ENCODE measurements around the gene NCL.

Gene NCL

GRCh38 chr2:231470246-231470900 lies 6.1 kb upstream of the NCL start:
- DNase-seq (ENCODE audit: low read depth, low spot score), result no peak
- in situ Hi-C loops (cut with HindIII; ENCODE audit: low sequenced_read_pairs), result no loop called here
- TF ChIP-seq CTCF (IDR thresholded peaks at IDR 0.05; ENCODE audit: low read depth, low read length), result no peak
- no peak overlapping the region for H3K4me3 ChIP-seq (ENCODE audit: low read depth, low read length)

GRCh38 chr2:231469583-231469950 lies 5.3 kb upstream of the NCL start:
- DNase-seq (ENCODE audit: low read depth, low spot score), result no peak
- in situ Hi-C loops (cut with HindIII; ENCODE audit: low sequenced_read_pairs), result no loop called here
- no peak overlapping the region for H3K4me3 ChIP-seq (ENCODE audit: low read depth, low read length)
- no peak for TF ChIP-seq CTCF (IDR thresholded peaks at IDR 0.05; ENCODE audit: low read depth, low read length)

GRCh38 chr2:231467613-231468530 lies 3.6 kb upstream of the NCL start:
- in situ Hi-C loops (cut with HindIII; ENCODE audit: low sequenced_read_pairs), result no loop called here
- no peak overlapping the region for H3K4me3 ChIP-seq (ENCODE audit: low read depth, low read length)
- TF ChIP-seq CTCF (IDR thresholded peaks at IDR 0.05; ENCODE audit: low read depth, low read length), result no peak
- DNase-seq (ENCODE audit: low read depth, low spot score), result no peak

- H3K4me3 ChIP-seq (ENCODE audit: low read depth, low read length), result no peak overlapping the region
- no peak for DNase-seq (ENCODE audit: low read depth, low spot score)
- in situ Hi-C loops (cut with HindIII; ENCODE audit: low sequenced_read_pairs), result no loop called here
- no peak for TF ChIP-seq CTCF (IDR thresholded peaks at IDR 0.05; ENCODE audit: low read depth, low read length)
Measured at GRCh38 chr2:231467016-231467545, 2.8 kb upstream of the NCL start.

- H3K4me3 ChIP-seq (ENCODE audit: low read depth, low read length), result peak overlapping the region; percentile 99
- in situ Hi-C loops (cut with HindIII; ENCODE audit: low sequenced_read_pairs), result no loop called here
- TF ChIP-seq CTCF (IDR thresholded peaks at IDR 0.05; ENCODE audit: low read depth, low read length), result no peak
- no peak for DNase-seq (ENCODE audit: low read depth, low spot score)
Measured at GRCh38 chr2:231464576-231465540, 574 bp upstream of the NCL start.

All from astrocyte of the spinal cord (primary cell).